HepG2 (cell line): ENCODE results near the gene PDCD10. TPM values are rescaled to one million over a fixed set of nuclear protein-coding genes. Genes with fewer than 3 reads are reported as not detected.

Source experiments
- ATAC-seq: fragments of 200-7000 bp; cut with Tn5 transposase; 3 replicates; pipeline ENCODE4 v1.9.1; 2020; ENCODE audit warnings: mild to moderate bottlenecking, moderate library complexity
- BruUV-seq: library from RNA; stranded (reverse); fragments of 400-500 nt; replicated peaks from 2 replicates; lab custom pipeline; 2021; lab: Mats Ljungman, UMichigan
- CTCF ChIA-PET: fragments of 300-600 bp; formaldehyde crosslinking; extraction: SDS; loops from one replicate; lab custom pipeline; 2021; ENCODE audit warnings: low total read pairs, inconsistent platforms, low intra/inter-chr PET ratio; lab: Yijun Ruan, JAX
- POLR2A ChIA-PET: fragments of 350-600 bp; sonication (Branson Sonifier 250); formaldehyde crosslinking; loops from one replicate; lab custom pipeline; 2020; ENCODE audit warnings: antibody characterized with exemption, inconsistent platforms; lab: Yijun Ruan, JAX
- DNase-seq: peaks from one replicate; pipeline ENCODE4 v3.0.0-alpha.2; 2015; ENCODE audit warnings: low spot score
- FAIRE-seq: peaks from 3 replicates; lab custom pipeline; 2011; peaks lifted over from hg19 to GRCh38; lab: Jason Lieb, UNC
- H2AFZ ChIP-seq: one replicate; pipeline ENCODE4 v1.6.1; 2011; ENCODE audit warnings: low read length, inconsistent platforms
- H3K27ac ChIP-seq: fragments of 300-600 bp; 3 replicates; pipeline ENCODE4 v1.8.0; 2011; ENCODE audit warnings: mixed run types, mild to moderate bottlenecking, mixed read lengths, low read length, inconsistent platforms; ENCODE audit not compliant: insufficient read depth; ENCODE audit errors: extremely low read length
- H3K27me3 ChIP-seq, 2 experiments: fragments of 200-600 bp in 1 of 2; 2 replicates in 1 of 2; 3 replicates in 1 of 2; pipeline versions ENCODE4 v1.6.0 to v1.8.0; 2011; ENCODE audit warnings: low read length in 2 of 2, mild to moderate bottlenecking in 2 of 2, moderate library complexity in 2 of 2, inconsistent platforms in 1 of 2; ENCODE audit not compliant: insufficient read depth in 2 of 2, control insufficient read depth in 1 of 2
- H3K36me3 ChIP-seq, 2 experiments: fragments of 200-600 bp in 1 of 2; replicated peaks in 1 of 2; 2 replicates in 1 of 2; 3 replicates in 1 of 2; pipeline versions ENCODE4 v1.5.1 to v1.8.0; 2011; ENCODE audit warnings: low read length in 2 of 2, inconsistent platforms in 1 of 2; ENCODE audit not compliant: insufficient read depth in 2 of 2, control insufficient read depth in 1 of 2
- H3K4me1 ChIP-seq: 2 replicates; pipeline ENCODE4 v1.5.1; 2012; ENCODE audit warnings: low read length, inconsistent platforms; ENCODE audit not compliant: insufficient read depth
- H3K4me2 ChIP-seq: 2 replicates; pipeline ENCODE4 v1.6.0; 2011; ENCODE audit warnings: low read depth, low read length, inconsistent platforms
- H3K4me3 ChIP-seq, 3 experiments: fragments of 200-600 bp in 1 of 3; sonication (generic), shearing (Covaris generic) in 1 of 3; replicated peaks in 1 of 3; 2 replicates each; pipeline ENCODE4 v1.5.1; 2011 to 2016; ENCODE audit warnings: low read length in 3 of 3, inconsistent platforms in 2 of 3, low read depth in 2 of 3, mild to moderate bottlenecking in 2 of 3, control low read depth in 1 of 3, mixed read lengths in 1 of 3; ENCODE audit not compliant: insufficient read depth in 1 of 3
- H3K79me2 ChIP-seq: one replicate; pipeline ENCODE4 v1.6.1; 2011; ENCODE audit warnings: low read length, inconsistent platforms; ENCODE audit not compliant: insufficient read depth
- H3K9ac ChIP-seq: 2 replicates; pipeline ENCODE4 v1.6.0; 2011; ENCODE audit warnings: mild to moderate bottlenecking, low read depth, low read length, inconsistent platforms; ENCODE audit not compliant: insufficient read depth
- H3K9me3 ChIP-seq: 2 replicates; pipeline ENCODE4 v1.5.1; 2012; ENCODE audit warnings: mild to moderate bottlenecking, low read length
- H4K20me1 ChIP-seq: 2 replicates; pipeline ENCODE4 v1.6.0; 2011; ENCODE audit warnings: inconsistent platforms, mild to moderate bottlenecking, low read length, moderate library complexity; ENCODE audit not compliant: insufficient read depth
- ADNP ChIP-seq: sonication (generic); formaldehyde crosslinking; IDR thresholded peaks from 2 replicates; pipeline ENCODE4 v1.4.0; 2020; ENCODE audit warnings: missing genetic modification reagents
- CREB3 ChIP-seq: sonication (generic); formaldehyde crosslinking; IDR thresholded peaks from 2 replicates; pipeline ENCODE4 v1.5.0; 2020; ENCODE audit warnings: missing genetic modification reagents
- DNMT3B ChIP-seq: conservative IDR thresholded peaks from 2 replicates; pipeline ENCODE4 v1.6.1; 2016; ENCODE audit warnings: missing biosample characterization, control low read depth
- GRHL1 ChIP-seq: sonication (generic); formaldehyde crosslinking; conservative IDR thresholded peaks from 2 replicates; pipeline ENCODE4 v1.8.0; 2022; ENCODE audit warnings: missing genetic modification reagents
- GZF1 ChIP-seq: sonication (generic); formaldehyde crosslinking; IDR thresholded peaks from 2 replicates; pipeline ENCODE4 v1.5.1; 2020; ENCODE audit warnings: mild to moderate bottlenecking, missing genetic modification reagents
- HNRNPK ChIP-seq: fragments of 200-400 bp; formaldehyde crosslinking; IDR thresholded peaks from 2 replicates; pipeline ENCODE4 v1.6.1; 2018; ENCODE audit warnings: low read length, low read depth, moderate library complexity, mild to moderate bottlenecking; ENCODE audit not compliant: poor library complexity, severe bottlenecking
- ISL2 ChIP-seq: sonication (generic); formaldehyde crosslinking; IDR thresholded peaks from 2 replicates; pipeline ENCODE4 v1.5.0; 2020; ENCODE audit warnings: missing genetic modification reagents
- RFX1 ChIP-seq: fragments of 450-650 bp; IDR thresholded peaks from 2 replicates; pipeline ENCODE4 v1.6.1; 2017
- TBX2 ChIP-seq: sonication (generic); formaldehyde crosslinking; IDR thresholded peaks from 2 replicates; pipeline ENCODE4 v1.5.0; 2020; ENCODE audit warnings: missing genetic modification reagents, mild to moderate bottlenecking, borderline replicate concordance
- ZFYVE20 ChIP-seq: sonication (generic); formaldehyde crosslinking; IDR thresholded peaks from 2 replicates; pipeline ENCODE4 v1.8.0; 2023; ENCODE audit warnings: low read depth, mild to moderate bottlenecking, moderate library complexity, missing genetic modification reagents, borderline replicate concordance
- ZNF235 ChIP-seq: sonication (generic); formaldehyde crosslinking; IDR thresholded peaks from 2 replicates; pipeline ENCODE4 v1.8.1; 2023; ENCODE audit warnings: mild to moderate bottlenecking, missing genetic modification reagents, borderline replicate concordance
- ZNF264 ChIP-seq: sonication (generic); formaldehyde crosslinking; IDR thresholded peaks from 2 replicates; pipeline ENCODE4 v1.4.0; 2020; ENCODE audit warnings: missing genetic modification reagents
- ZNF597 ChIP-seq: sonication (generic); formaldehyde crosslinking; IDR thresholded peaks from 2 replicates; pipeline ENCODE4 v1.5.0; 2020; ENCODE audit warnings: missing genetic modification reagents
- ZNF670 ChIP-seq: sonication (generic); formaldehyde crosslinking; IDR thresholded peaks from 2 replicates; pipeline ENCODE4 v1.8.0; 2022; ENCODE audit warnings: mild to moderate bottlenecking, missing genetic modification reagents, borderline replicate concordance
- ZNF674 ChIP-seq: sonication (generic); formaldehyde crosslinking; IDR thresholded peaks from 2 replicates; pipeline ENCODE4 v1.5.0; 2020; ENCODE audit warnings: low read depth, mild to moderate bottlenecking, missing genetic modification reagents
- ZNF761 ChIP-seq: sonication (generic); formaldehyde crosslinking; conservative IDR thresholded peaks from 2 replicates; pipeline ENCODE4 v1.4.0; 2020; ENCODE audit warnings: mild to moderate bottlenecking, missing genetic modification reagents
- WGBS: methylation state at CpG from one replicate; pipeline ENCODE4 v1.1.6; 2017; ENCODE audit warnings: low lambda C conversion rate; 5-methylcytosine and 5-hydroxymethylcytosine counted together
- in situ Hi-C: cut with HindIII; loops from 2 replicates; pipeline ENCODE4 v1.10.0; 2017; ENCODE audit warnings: low pct_unique_long_range_greater_than_20kb; ENCODE audit not compliant: extremely low pct_ligation_motif_present
- intact Hi-C: fragments of 100-400 bp; cut with micrococcal nuclease; formaldehyde crosslinking; loops from one replicate; pipeline ENCODE4 v1.10.0; 2022; ENCODE audit not compliant: unreplicated experiment
- polyA plus RNA-seq, 8 experiments: library from polyadenylated mRNA; depleted of rRNA in 3 of 8; stranded (reverse) in 7 of 8; unstranded in 1 of 8; fragments of >200 nt; fragmentation: Illumina TruSeq in 4 of 8; extraction: Trizol in 4 of 8; gene quantifications; 2 replicates each; pipeline versions ENCODE4 v1.2.1 to v1.2.3, GENCODE V29; 2011 to 2016; ENCODE audit warnings: low read depth in 4 of 8, missing spikeins in 1 of 8, mixed read lengths in 1 of 8; ENCODE audit not compliant: insufficient read depth in 1 of 8
- total RNA-seq, 5 experiments: library from RNA; depleted of rRNA; stranded (reverse); fragments of >200 nt; fragmentation: Illumina TruSeq; extraction: Trizol; gene quantifications; 2 replicates each; pipeline ENCODE4 v1.2.3, GENCODE V29; 2016; ENCODE audit warnings: low read depth in 1 of 5

The PDCD10 gene
- total and polyA plus RNA-seq, 2 of the 13 experiments (the other 11 are each of a cell fraction or from before 2014, with no cell fraction given), result 48.5 to 53.9 TPM

- DNase-seq, result no peak
- Histone ChIP-seq H4K20me1 (no peaks in the 10 kb centered on the region), H3K4me2 (no peak overlapping the region), H3K36me3 (peaks cover 0 to 42% of the 10 kb centered on the region in 2 experiments; a peak in 3 of 5 replicates), H2AFZ (no peak overlapping the region), H3K4me1 (no peaks in the 10 kb centered on the region), H3K9me3 (no peaks in the 10 kb centered on the region), H3K4me3 (no peak overlapping the region), H3K27me3 (no peaks in the 10 kb centered on the region), H3K79me2 (no peaks in the 10 kb centered on the region), H3K9ac (no peak overlapping the region), H3K27ac (no peak overlapping the region)
- in situ Hi-C loops (loop anchor here (25.0 kb wide), 1 partner anchor 282 kb away; no protein-coding TSS in a partner anchor), intact Hi-C loops (no loop called here)
- 98% methylated on average over 2 of the region's 2 CpGs for WGBS
- TF ChIP-seq ZNF670 (no peak), ZNF674 (CRISPR knock-in tag) (no peak), GZF1 (no peak), ZFYVE20 (CRISPR knock-in tag) (no peak), GRHL1 (no peak), RFX1 (no peak), HNRNPK (no peak), ZNF597 (CRISPR knock-in tag) (no peak), ADNP (CRISPR knock-in tag) (no peak), CREB3 (CRISPR knock-in tag) (no peak), ISL2 (CRISPR knock-in tag) (no peak), TBX2 (CRISPR knock-in tag) (no peak), ZNF235 (CRISPR knock-in tag) (no peak), ZNF264 (no peak), DNMT3B (no peak), ZNF761 (no peak)
- ChIA-PET CTCF (no interaction called here), POLR2A (no interaction called here)
- BruUV-seq, result no TSS peak
- ATAC-seq, result no peak
- FAIRE-seq, result no peak
Observed at GRCh38 chr3:167694121-167694520, 40.6 kb downstream of the PDCD10 start.
